Spleen (tissue), 11 donors: ENCODE measurements around the gene DHX38. TPM values are rescaled to one million over a fixed set of nuclear protein-coding genes. Genes with fewer than 3 reads are reported as not detected.

Experiments
- DNase-seq: peaks from one replicate; pipeline ENCODE4 v3.0.0-alpha.2; 2020
- H3K27ac ChIP-seq, 8 donors: fragments of 200-600 bp; sonication (generic) in 7 of 8; 1 replicate in 4 of 8; 2 replicates in 4 of 8; pipeline versions ENCODE4 v1.5.0 to v1.8.0; 2016 to 2021; ENCODE audit warnings: inconsistent platforms in 4 of 8, mild to moderate bottlenecking in 4 of 8, moderate library complexity in 1 of 8
- H3K27me3 ChIP-seq, 7 donors: fragments of 200-600 bp; sonication (generic) in 6 of 7; replicated peaks in 1 of 7; 1 replicate in 4 of 7; 2 replicates in 3 of 7; pipeline versions ENCODE4 v1.5.0 to v1.8.0; 2016 to 2021; ENCODE audit warnings: inconsistent platforms in 3 of 7, mild to moderate bottlenecking in 1 of 7
- H3K36me3 ChIP-seq, 6 donors: fragments of 200-600 bp; sonication (generic) in 5 of 6; 1 replicate in 4 of 6; 2 replicates in 2 of 6; pipeline versions ENCODE4 v1.5.0 to v1.8.0; 2016 to 2021; ENCODE audit warnings: inconsistent platforms in 2 of 6
- H3K4me1 ChIP-seq, 6 donors: fragments of 200-600 bp; sonication (generic) in 5 of 6; 1 replicate in 3 of 6; 2 replicates in 3 of 6; pipeline versions ENCODE4 v1.5.0 to v1.8.0; 2016 to 2021; ENCODE audit warnings: inconsistent platforms in 3 of 6
- H3K4me3 ChIP-seq, 8 donors: fragments of 200-600 bp; sonication (generic) in 7 of 8; 1 replicate in 4 of 8; 2 replicates in 4 of 8; pipeline versions ENCODE4 v1.5.0 to v1.8.0; 2016 to 2021; ENCODE audit warnings: inconsistent platforms in 4 of 8, mild to moderate bottlenecking in 4 of 8, moderate library complexity in 2 of 8
- H3K9me3 ChIP-seq, 8 donors: fragments of 200-600 bp; sonication (generic) in 7 of 8; 1 replicate in 4 of 8; 2 replicates in 4 of 8; pipeline versions ENCODE4 v1.5.0 to v1.8.0; 2016 to 2021; ENCODE audit warnings: inconsistent platforms in 4 of 8
- POLR2A ChIP-seq, 3 donors: fragments of 450-650 bp; IDR thresholded peaks; one replicate each; pipeline ENCODE4 v1.5.1; 2017; ENCODE audit warnings: antibody characterized with exemption in 3 of 3, mild to moderate bottlenecking in 1 of 3
- POLR2AphosphoS5 ChIP-seq, 3 donors: sonication (generic); formaldehyde crosslinking; IDR thresholded peaks; one replicate each; pipeline ENCODE4 v1.5.1; 2017; ENCODE audit warnings: antibody characterized with exemption in 3 of 3
- WGBS, 5 donors: extraction: QIAGEN DNeasy Blood & Tissue Kit in 3 of 5; methylation state at CpG; one replicate each; pipeline versions ENCODE4 v1.1.5 to v1.1.7; 2013 to 2018; 5-methylcytosine and 5-hydroxymethylcytosine counted together
- intact Hi-C: fragments of 100-400 bp; cut with DNase I; formaldehyde crosslinking; loops from one replicate; pipeline ENCODE4 v1.15.0; 2023; ENCODE audit warnings: low total_unique reads
- polyA plus RNA-seq, 3 donors: library from polyadenylated mRNA; stranded (reverse); fragments of 200-250 nt; gene quantifications; one replicate each; pipeline ENCODE4 v1.2.1, GENCODE V29; 2013
- total RNA-seq, 7 donors: library from RNA; depleted of rRNA in 3 of 7; stranded (reverse); fragments of >200 nt in 3 of 7; fragmentation: NEBNext Ultra II Directional in 4 of 7; extraction: Animal tissue kit (Norgen Biotek cat#: 25700) in 4 of 7; gene quantifications; one replicate each; pipeline versions ENCODE4 v1.1.0 to v1.2.1, GENCODE V29; 2016 to 2021
- TF ChIP-seq, protein P1 (sequence below), 11 experiments: fragments of 200-600 bp in 7 of 11; fragments of 450-650 bp in 4 of 11; sonication (generic) in 4 of 11; IDR thresholded peaks in 8 of 11; conservative IDR thresholded peaks in 3 of 11; 1 replicate in 7 of 11; 2 replicates in 4 of 11; pipeline versions ENCODE4 v1.4.0 to v1.8.0; 2016 to 2021; ENCODE audit warnings: antibody characterized with exemption in 11 of 11, inconsistent platforms in 4 of 11, mild to moderate bottlenecking in 1 of 11
- donor health status: healthy with polysubstance abuse.
- donor health status: DM: no; HTN: no; CAD: no; lungs with moderate emphysema.
- donor health status: DM: no; HTN: no; CAD: no.
- donor health status: Bipolar disorder and iron deficiency.
- donor health status: healthy.
- donor health status: DM: no; HTN: no; CAD: no.
- donor health status: DM: yes; HTN: yes; CAD: no.

DHX38 gene
- total and polyA plus RNA-seq, 10 donors, result 28.5 to 89.3 (median 70.1) TPM

GRCh38 chr16:72064361-72064894 is 29.2 kb upstream of the DHX38 start:
- intact Hi-C loops, result no loop called here
- WGBS, 5 donors, result 90 to 95% (median 93%) methylated on average over 10 of the region's 10 CpGs
- TF ChIP-seq, protein P1, sequence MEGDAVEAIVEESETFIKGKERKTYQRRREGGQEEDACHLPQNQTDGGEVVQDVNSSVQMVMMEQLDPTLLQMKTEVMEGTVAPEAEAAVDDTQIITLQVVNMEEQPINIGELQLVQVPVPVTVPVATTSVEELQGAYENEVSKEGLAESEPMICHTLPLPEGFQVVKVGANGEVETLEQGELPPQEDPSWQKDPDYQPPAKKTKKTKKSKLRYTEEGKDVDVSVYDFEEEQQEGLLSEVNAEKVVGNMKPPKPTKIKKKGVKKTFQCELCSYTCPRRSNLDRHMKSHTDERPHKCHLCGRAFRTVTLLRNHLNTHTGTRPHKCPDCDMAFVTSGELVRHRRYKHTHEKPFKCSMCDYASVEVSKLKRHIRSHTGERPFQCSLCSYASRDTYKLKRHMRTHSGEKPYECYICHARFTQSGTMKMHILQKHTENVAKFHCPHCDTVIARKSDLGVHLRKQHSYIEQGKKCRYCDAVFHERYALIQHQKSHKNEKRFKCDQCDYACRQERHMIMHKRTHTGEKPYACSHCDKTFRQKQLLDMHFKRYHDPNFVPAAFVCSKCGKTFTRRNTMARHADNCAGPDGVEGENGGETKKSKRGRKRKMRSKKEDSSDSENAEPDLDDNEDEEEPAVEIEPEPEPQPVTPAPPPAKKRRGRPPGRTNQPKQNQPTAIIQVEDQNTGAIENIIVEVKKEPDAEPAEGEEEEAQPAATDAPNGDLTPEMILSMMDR (IDR thresholded peaks at IDR 0.05 in 8 of 11, conservative IDR thresholded peaks at IDR 0.05 in 3 of 11), result no peak
- TF ChIP-seq POLR2A (IDR thresholded peaks at IDR 0.05) (no peak), POLR2AphosphoS5 (IDR thresholded peaks at IDR 0.05) (no peak)
- H3K36me3 ChIP-seq, result peaks cover 0 to 27% (median 0%) of the 10 kb centered on the region in 6 donors
- H3K4me1 ChIP-seq, result peaks cover 0 to 14% (median 0%) of the 10 kb centered on the region in 6 donors
- DNase-seq, result no peak
- H3K4me3 ChIP-seq, result no peak overlapping the region
- H3K27me3 ChIP-seq, result no peaks in the 10 kb centered on the region
- no peaks in the 10 kb centered on the region for H3K9me3 ChIP-seq
- H3K27ac ChIP-seq, result no peak overlapping the region

DNA sequence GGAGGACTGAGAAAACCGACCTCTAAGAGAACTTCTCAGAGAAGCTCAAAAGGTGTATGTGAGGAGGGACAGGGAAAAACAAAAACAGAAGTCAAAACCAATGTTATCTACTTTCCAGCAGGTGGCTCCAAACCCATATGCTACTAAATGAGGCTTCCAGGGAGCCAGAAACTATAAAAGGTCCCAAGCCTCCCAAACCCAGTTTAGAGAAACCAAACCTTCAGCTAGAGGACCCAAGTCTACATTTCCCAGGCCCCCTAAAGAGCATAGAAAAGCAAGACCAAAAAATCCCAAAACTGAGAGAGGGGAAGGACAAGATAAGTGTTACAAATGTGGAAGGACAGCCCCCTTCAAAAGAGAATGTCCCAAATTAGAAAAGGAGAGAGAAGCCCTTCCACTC is 26.9 kb upstream of the DHX38 start:
- Histone ChIP-seq H3K9me3 (no peaks in the 10 kb centered on the region), H3K36me3 (peaks cover 0 to 18% (median 0%) of the 10 kb centered on the region in 6 donors), H3K27ac (no peak overlapping the region), H3K4me1 (peaks cover 0 to 14% (median 0%) of the 10 kb centered on the region in 6 donors), H3K27me3 (no peaks in the 10 kb centered on the region), H3K4me3 (no peak overlapping the region)
- DNase-seq, result no peak
- TF ChIP-seq, protein P1 (IDR thresholded peaks at IDR 0.05 in 8 of 11, conservative IDR thresholded peaks at IDR 0.05 in 3 of 11), result peak in 8 of 11 experiments; percentile 18 to 62 (median 42)
- no peak for TF ChIP-seq POLR2A (IDR thresholded peaks at IDR 0.05)
- TF ChIP-seq POLR2AphosphoS5 (IDR thresholded peaks at IDR 0.05), result no peak
- intact Hi-C loops, result no loop called here
- 3 to 17% (median 9%) methylated on average over 1 of the region's 1 CpG for WGBS, 5 donors

GRCh38 chr16:72068930-72069329 is 24.7 kb upstream of the DHX38 start:
- Histone ChIP-seq H3K36me3 (peaks cover 0 to 20% (median 0%) of the 10 kb centered on the region in 6 donors), H3K27ac (no peak overlapping the region), H3K4me1 (peaks cover 0 to 14% (median 0%) of the 10 kb centered on the region in 6 donors), H3K4me3 (no peak overlapping the region), H3K27me3 (no peaks in the 10 kb centered on the region), H3K9me3 (no peaks in the 10 kb centered on the region)
- TF ChIP-seq POLR2AphosphoS5 (IDR thresholded peaks at IDR 0.05) (no peak), POLR2A (IDR thresholded peaks at IDR 0.05) (no peak)
- TF ChIP-seq, protein P1 (IDR thresholded peaks at IDR 0.05 in 8 of 11, conservative IDR thresholded peaks at IDR 0.05 in 3 of 11), result no peak
- intact Hi-C loops, result no loop called here
- no peak for DNase-seq
- 49 to 74% (median 67%) methylated on average over 4 of the region's 4 CpGs for WGBS, 5 donors

- DNase-seq, result no peak
- 66 to 82% (median 76%) methylated on average over 12 of the region's 12 CpGs for WGBS, 5 donors
Measured at GRCh38 chr16:72072514-72073342, 20.9 kb upstream of the DHX38 start.

More at GRCh38 chr16:72072514-72073342, 20.9 kb upstream of the DHX38 start:
- Histone ChIP-seq H3K9me3 (no peaks in the 10 kb centered on the region), H3K4me1 (peaks cover 0 to 9% (median 0%) of the 10 kb centered on the region in 6 donors), H3K27ac (no peak overlapping the region), H3K4me3 (no peak overlapping the region), H3K27me3 (no peaks in the 10 kb centered on the region), H3K36me3 (peaks cover 0 to 31% (median under 1%) of the 10 kb centered on the region in 6 donors)
- intact Hi-C loops, result no loop called here
- TF ChIP-seq POLR2A (IDR thresholded peaks at IDR 0.05) (no peak), POLR2AphosphoS5 (IDR thresholded peaks at IDR 0.05) (no peak)
- TF ChIP-seq, protein P1 (IDR thresholded peaks at IDR 0.05 in 8 of 11, conservative IDR thresholded peaks at IDR 0.05 in 3 of 11), result no peak
